HG03064 (cell line): ENCODE data around the gene TCEANC2.
A peak's percentile ranks its signal among the peaks of the same experiment; 100 is the strongest.
"Not testable (repeated sequence)": the region's sequence is repeated elsewhere in the genome, so short reads cannot be mapped to it uniquely, and the experiment has no call there.

Experiments
- ATAC-seq: cut with Tn5 transposase; IDR thresholded peaks from one replicate; pipeline ENCODE4 v1.9.1; 2021; ENCODE audit warnings: low read depth; ENCODE audit not compliant: unreplicated experiment

The TCEANC2 gene

GRCh38 chr1:54052934-54053744 is at the start of gene TCEANC2, which contains the start of gene TMEM59:
Gene TCEANC2 (plus strand): TSS chr1:54053608. CDS start chr1:54054423, 815 bp downstream.
Gene TMEM59 (minus strand): TSS chr1:54053204. CDS start chr1:54053188, 16 bp downstream.
- peak; percentile 91 for ATAC-seq

GRCh38 chr1:54003750-54004480 is 49.5 kb upstream of the TCEANC2 start:
- not testable (repeated sequence) for ATAC-seq

GRCh38 chr1:54004481-54005049 is 48.8 kb upstream of the TCEANC2 start:
- no peak for ATAC-seq

GRCh38 chr1:54006508-54006907 is 46.9 kb upstream of the TCEANC2 start:
- no peak for ATAC-seq

- ATAC-seq, result no peak
Observed at GRCh38 chr1:54007613-54008012, 45.8 kb upstream of the TCEANC2 start.

- no peak for ATAC-seq
Observed at GRCh38 chr1:54008876-54009275, 44.5 kb upstream of the TCEANC2 start.

- no peak for ATAC-seq
Observed at GRCh38 chr1:54009406-54009805, 44.0 kb upstream of the TCEANC2 start.

GRCh38 chr1:54010415-54011117 is 42.8 kb upstream of the TCEANC2 start:
- no peak for ATAC-seq

GRCh38 chr1:54011316-54012007 is 41.9 kb upstream of the TCEANC2 start:
- ATAC-seq, result no peak

GRCh38 chr1:54012008-54012325 is 41.4 kb upstream of the TCEANC2 start:
- ATAC-seq, result no peak

- no peak for ATAC-seq
Observed at GRCh38 chr1:54012863-54013262, 40.5 kb upstream of the TCEANC2 start.

GRCh38 chr1:54013393-54014008 is 39.9 kb upstream of the TCEANC2 start:
- no peak for ATAC-seq

- ATAC-seq, result no peak
Observed at GRCh38 chr1:54014009-54014629, 39.3 kb upstream of the TCEANC2 start.

- ATAC-seq, result no peak
Observed at GRCh38 chr1:54016343-54017282, 36.8 kb upstream of the TCEANC2 start.

GRCh38 chr1:54017979-54018378 is 35.4 kb upstream of the TCEANC2 start, which contains the start of gene LDLRAD1:
Gene LDLRAD1 (minus strand): TSS chr1:54018186. CDS start chr1:54018112, 74 bp downstream.
- no peak for ATAC-seq

GRCh38 chr1:54018635-54019034 is 34.8 kb upstream of the TCEANC2 start:
- no peak for ATAC-seq

GRCh38 chr1:54019562-54020176 is 33.7 kb upstream of the TCEANC2 start:
- ATAC-seq, result not testable (repeated sequence)

- ATAC-seq, result no peak
Observed at GRCh38 chr1:54024358-54024757, 29.1 kb upstream of the TCEANC2 start.
